ENCODE results near the gene ABCB9. TPM values are rescaled to one million over a fixed set of nuclear protein-coding genes. Genes with fewer than 3 reads are reported as not detected.

The ABCB9 gene
- total and polyA plus RNA-seq, 2 experiments from 2014 or later, result 1.2 to 7.0 TPM

GRCh38 chr12:122974892-122975789 lies 8.9 kb upstream of the ABCB9 start, which contains the start of gene OGFOD2:
TSS of gene OGFOD2 (plus strand) at chr12:122975244. CDS start at chr12:122975252, 8 bp downstream.
- Histone ChIP-seq H3K9me2 (ENCODE audit: insufficient read depth) (no peaks in the 10 kb centered on the region), H4K20me1 (replicated peaks; ENCODE audit: insufficient read depth) (no peaks in the 10 kb centered on the region; the same call in 1 of the 2 replicates), H3K27ac (ENCODE audit: low read depth) (peak within 1 kb of the TSS; percentile 91), H3K4me2 (peak within 1 kb of the TSS; percentile 91), H3K4me3 (peak within 1 kb of the TSS; percentile 93), H3K79me2 (replicated peaks; ENCODE audit: insufficient read depth) (peaks cover 12% of the 10 kb centered on the region; the same call in 1 of the 2 replicates), H3K27me3 (ENCODE audit: insufficient read depth) (no peaks in the 10 kb centered on the region), H3F3A (replicated peaks; ENCODE audit: low read depth) (no peaks in the 10 kb centered on the region), H3K4me1 (ENCODE audit: insufficient read depth) (peaks cover 13% of the 10 kb centered on the region; the same call in 1 of the 2 replicates), H3K36me3 (ENCODE audit: insufficient read depth) (no peaks in the 10 kb centered on the region), H2AFZ (peak within 1 kb of the TSS; percentile 98)
- Mint-ChIP-seq H3K36me3 (ENCODE audit: low read depth) (no peaks in the 10 kb centered on the region), H3K27ac (peak within 1 kb of the TSS; percentile 99), H3K4me3 (peak within 1 kb of the TSS; percentile 97), H3K4me1 (peaks cover 3% of the 10 kb centered on the region; the same call in 1 of the 3 replicates), H3K27me3 (ENCODE audit: insufficient read depth, low read depth, poor library complexity) (peaks cover 28% of the 10 kb centered on the region), H3K9me3 (no peaks in the 10 kb centered on the region)
- DNase-seq (ENCODE audit: low spot score), result peak; percentile 95
- TF ChIP-seq, protein P1, sequence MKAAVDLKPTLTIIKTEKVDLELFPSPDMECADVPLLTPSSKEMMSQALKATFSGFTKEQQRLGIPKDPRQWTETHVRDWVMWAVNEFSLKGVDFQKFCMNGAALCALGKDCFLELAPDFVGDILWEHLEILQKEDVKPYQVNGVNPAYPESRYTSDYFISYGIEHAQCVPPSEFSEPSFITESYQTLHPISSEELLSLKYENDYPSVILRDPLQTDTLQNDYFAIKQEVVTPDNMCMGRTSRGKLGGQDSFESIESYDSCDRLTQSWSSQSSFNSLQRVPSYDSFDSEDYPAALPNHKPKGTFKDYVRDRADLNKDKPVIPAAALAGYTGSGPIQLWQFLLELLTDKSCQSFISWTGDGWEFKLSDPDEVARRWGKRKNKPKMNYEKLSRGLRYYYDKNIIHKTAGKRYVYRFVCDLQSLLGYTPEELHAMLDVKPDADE (IDR thresholded peaks at IDR 0.05), result no peak
- TF ChIP-seq POLR2AphosphoS5 (IDR thresholded peaks at IDR 0.05; ENCODE audit: low read depth) (peak; percentile 58), NANOG (IDR thresholded peaks at IDR 0.05; ENCODE audit: borderline replicate concordance) (no peak), EZH2 (IDR thresholded peaks at IDR 0.05; ENCODE audit: low read depth, unreplicated experiment) (no peak), CTCF (conservative IDR thresholded peaks at IDR 0.05; ENCODE audit: low read depth in 2 of 2) (no peak), ZNF331 (CRISPR knock-in tag; IDR thresholded peaks at IDR 0.05; ENCODE audit: low read depth) (no peak), CREB1 (CRISPR knock-in tag; IDR thresholded peaks at IDR 0.05; ENCODE audit: low read depth) (no peak), ZNF114 (CRISPR knock-in tag; IDR thresholded peaks at IDR 0.05) (no peak), JUNB (IDR thresholded peaks at IDR 0.05; ENCODE audit: unreplicated experiment) (peak; percentile 84)
- peak; percentile 87 for ATAC-seq

GRCh38 chr12:122974274-122974891 lies 8.1 kb upstream of the ABCB9 start:
- H3K4me2 ChIP-seq, result peak overlapping the region; percentile 91
- peak overlapping the region; percentile 99 for H3K27ac Mint-ChIP-seq
- H4K20me1 ChIP-seq (replicated peaks; ENCODE audit: insufficient read depth), result no peaks in the 10 kb centered on the region; the same call in 1 of the 2 replicates
- H3K27me3 Mint-ChIP-seq (ENCODE audit: insufficient read depth, low read depth, poor library complexity), result peaks cover 21% of the 10 kb centered on the region
- no peaks in the 10 kb centered on the region for H3K36me3 Mint-ChIP-seq (ENCODE audit: low read depth)
- H3K4me1 Mint-ChIP-seq, result peaks cover 2% of the 10 kb centered on the region; the same call in 1 of the 3 replicates
- no peaks in the 10 kb centered on the region for H3K9me3 Mint-ChIP-seq
- no peaks in the 10 kb centered on the region for H3K27me3 ChIP-seq (ENCODE audit: insufficient read depth)
- ATAC-seq (peak; percentile 91), DNase-seq (ENCODE audit: low spot score) (peak; percentile 99)
- H3K9me2 ChIP-seq (ENCODE audit: insufficient read depth), result no peaks in the 10 kb centered on the region
- peak overlapping the region; percentile 98 for H2AFZ ChIP-seq
- peaks cover 12% of the 10 kb centered on the region; the same call in 1 of the 2 replicates for H3K79me2 ChIP-seq (replicated peaks; ENCODE audit: insufficient read depth)
- peak overlapping the region; percentile 91 for H3K27ac ChIP-seq (ENCODE audit: low read depth)
- no peaks in the 10 kb centered on the region for H3K36me3 ChIP-seq (ENCODE audit: insufficient read depth)
- peaks cover 7% of the 10 kb centered on the region; the same call in 1 of the 2 replicates for H3K4me1 ChIP-seq (ENCODE audit: insufficient read depth)
- no peaks in the 10 kb centered on the region for H3F3A ChIP-seq (replicated peaks; ENCODE audit: low read depth)
- H3K4me3 Mint-ChIP-seq, result peak overlapping the region; percentile 97
- H3K4me3 ChIP-seq, result peak overlapping the region; percentile 93
- TF ChIP-seq STAT1 (IDR thresholded peaks at IDR 0.05; ENCODE audit: unreplicated experiment) (no peak), EZH2phosphoT487 (IDR thresholded peaks at IDR 0.05; ENCODE audit: unreplicated experiment) (no peak), POLR2AphosphoS5 (IDR thresholded peaks at IDR 0.05; ENCODE audit: low read depth) (peak; percentile 68), CTCF (conservative IDR thresholded peaks at IDR 0.05; ENCODE audit: low read depth in 2 of 2) (no peak), ZNF331 (CRISPR knock-in tag; IDR thresholded peaks at IDR 0.05; ENCODE audit: low read depth) (no peak), JUNB (IDR thresholded peaks at IDR 0.05; ENCODE audit: unreplicated experiment) (peak; percentile 86), EZH2 (IDR thresholded peaks at IDR 0.05; ENCODE audit: low read depth, unreplicated experiment) (no peak)
- TF ChIP-seq, protein P2, sequence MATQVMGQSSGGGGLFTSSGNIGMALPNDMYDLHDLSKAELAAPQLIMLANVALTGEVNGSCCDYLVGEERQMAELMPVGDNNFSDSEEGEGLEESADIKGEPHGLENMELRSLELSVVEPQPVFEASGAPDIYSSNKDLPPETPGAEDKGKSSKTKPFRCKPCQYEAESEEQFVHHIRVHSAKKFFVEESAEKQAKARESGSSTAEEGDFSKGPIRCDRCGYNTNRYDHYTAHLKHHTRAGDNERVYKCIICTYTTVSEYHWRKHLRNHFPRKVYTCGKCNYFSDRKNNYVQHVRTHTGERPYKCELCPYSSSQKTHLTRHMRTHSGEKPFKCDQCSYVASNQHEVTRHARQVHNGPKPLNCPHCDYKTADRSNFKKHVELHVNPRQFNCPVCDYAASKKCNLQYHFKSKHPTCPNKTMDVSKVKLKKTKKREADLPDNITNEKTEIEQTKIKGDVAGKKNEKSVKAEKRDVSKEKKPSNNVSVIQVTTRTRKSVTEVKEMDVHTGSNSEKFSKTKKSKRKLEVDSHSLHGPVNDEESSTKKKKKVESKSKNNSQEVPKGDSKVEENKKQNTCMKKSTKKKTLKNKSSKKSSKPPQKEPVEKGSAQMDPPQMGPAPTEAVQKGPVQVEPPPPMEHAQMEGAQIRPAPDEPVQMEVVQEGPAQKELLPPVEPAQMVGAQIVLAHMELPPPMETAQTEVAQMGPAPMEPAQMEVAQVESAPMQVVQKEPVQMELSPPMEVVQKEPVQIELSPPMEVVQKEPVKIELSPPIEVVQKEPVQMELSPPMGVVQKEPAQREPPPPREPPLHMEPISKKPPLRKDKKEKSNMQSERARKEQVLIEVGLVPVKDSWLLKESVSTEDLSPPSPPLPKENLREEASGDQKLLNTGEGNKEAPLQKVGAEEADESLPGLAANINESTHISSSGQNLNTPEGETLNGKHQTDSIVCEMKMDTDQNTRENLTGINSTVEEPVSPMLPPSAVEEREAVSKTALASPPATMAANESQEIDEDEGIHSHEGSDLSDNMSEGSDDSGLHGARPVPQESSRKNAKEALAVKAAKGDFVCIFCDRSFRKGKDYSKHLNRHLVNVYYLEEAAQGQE (IDR thresholded peaks at IDR 0.05; ENCODE audit: unreplicated experiment), result no peak
